ENCODE results near the gene CCNDBP1. TPM values are rescaled to one million over a fixed set of nuclear protein-coding genes. Genes with fewer than 3 reads are reported as not detected.

The CCNDBP1 gene
- polyA plus RNA-seq, 1 of the 3 experiments (the other 2 are of a cell fraction) = 63.6 TPM

GRCh38 chr15:43243020-43243645, 57.9 kb downstream of the CCNDBP1 start:
- no peaks in the 10 kb centered on the region for H3F3A ChIP-seq (replicated peaks; ENCODE audit: insufficient read depth)
- H4K20me1 ChIP-seq (ENCODE audit: insufficient read depth) = no peaks in the 10 kb centered on the region
- no peak for DNase-seq
- no peak overlapping the region for H3K9ac ChIP-seq
- H2AFZ ChIP-seq (ENCODE audit: low read depth) = no peak overlapping the region
- no peaks in the 10 kb centered on the region for H3K36me3 ChIP-seq (replicated peaks in 1 of 2; ENCODE audit: control insufficient read depth in 1 of 2, insufficient read depth in 2 of 2, low read length in 1 of 2)
- WGBS (ENCODE audit: low lambda C conversion rate) = 45% methylated on average over 2 of the region's 2 CpGs
- H3K9me3 ChIP-seq = no peaks in the 10 kb centered on the region
- no peak overlapping the region for H3K4me3 ChIP-seq (ENCODE audit: low read depth in 2 of 2, low read length in 1 of 2)
- no peaks in the 10 kb centered on the region for H3K9me2 ChIP-seq
- H3K27ac ChIP-seq (ENCODE audit: low read depth in 2 of 2, low read length in 1 of 2) = no peak overlapping the region
- ChIA-PET POLR2A (no interaction called here), CTCF (interaction anchor here (1.1 to 4.5 kb wide), 4 partner anchors 8 to 42 kb away, joined by 3 to 16 read pairs (median 6); no protein-coding TSS in a partner anchor)
- H3K79me2 ChIP-seq (ENCODE audit: insufficient read depth) = no peaks in the 10 kb centered on the region
- no peak overlapping the region for H3K4me2 ChIP-seq
- H3K27me3 ChIP-seq (ENCODE audit: insufficient read depth) = no peaks in the 10 kb centered on the region; the same call in 1 of the 2 replicates
- TF ChIP-seq FOXM1 (IDR thresholded peaks at IDR 0.05; ENCODE audit: low read depth) (no peak), ELF1 (IDR thresholded peaks at IDR 0.05) (no peak), USF2 (IDR thresholded peaks at IDR 0.05; ENCODE audit: borderline replicate concordance, low read depth, low read length) (no peak), GATA2 (CRISPR knock-in tag; IDR thresholded peaks at IDR 0.05) (no peak), ZBTB33 (IDR thresholded peaks at IDR 0.05; ENCODE audit: borderline replicate concordance, low read depth) (no peak), TEAD4 (IDR thresholded peaks at IDR 0.05; ENCODE audit: borderline replicate concordance, insufficient read depth) (no peak), MEF2A (IDR thresholded peaks at IDR 0.05; ENCODE audit: borderline replicate concordance, low read depth) (no peak), EZH2phosphoT487 (IDR thresholded peaks at IDR 0.05; ENCODE audit: borderline replicate concordance, low read depth) (no peak), CTCF (IDR thresholded peaks at IDR 0.05) (no peak), TAF1 (IDR thresholded peaks at IDR 0.05; ENCODE audit: borderline replicate concordance, low read depth, low read length) (no peak), YY1 (IDR thresholded peaks at IDR 0.05; ENCODE audit: low read depth) (no peak), SIN3A (IDR thresholded peaks at IDR 0.05; ENCODE audit: borderline replicate concordance, low read depth, low read length) (no peak)
- TF ChIP-seq, protein P1, sequence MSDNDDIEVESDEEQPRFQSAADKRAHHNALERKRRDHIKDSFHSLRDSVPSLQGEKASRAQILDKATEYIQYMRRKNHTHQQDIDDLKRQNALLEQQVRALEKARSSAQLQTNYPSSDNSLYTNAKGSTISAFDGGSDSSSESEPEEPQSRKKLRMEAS (IDR thresholded peaks at IDR 0.05; ENCODE audit: low read depth) = no peak
- TF ChIP-seq, protein P2, sequence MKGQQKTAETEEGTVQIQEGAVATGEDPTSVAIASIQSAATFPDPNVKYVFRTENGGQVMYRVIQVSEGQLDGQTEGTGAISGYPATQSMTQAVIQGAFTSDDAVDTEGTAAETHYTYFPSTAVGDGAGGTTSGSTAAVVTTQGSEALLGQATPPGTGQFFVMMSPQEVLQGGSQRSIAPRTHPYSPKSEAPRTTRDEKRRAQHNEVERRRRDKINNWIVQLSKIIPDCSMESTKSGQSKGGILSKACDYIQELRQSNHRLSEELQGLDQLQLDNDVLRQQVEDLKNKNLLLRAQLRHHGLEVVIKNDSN (IDR thresholded peaks at IDR 0.05; ENCODE audit: borderline replicate concordance, low read depth) = no peak
- H3K4me1 ChIP-seq (ENCODE audit: control insufficient read depth in 1 of 2, insufficient read depth in 2 of 2, low read depth in 1 of 2, low read length in 1 of 2) = peaks cover 0 to 6% of the 10 kb centered on the region in 2 experiments; a peak in 1 of 4 replicates
